ENCODE data around the gene CAMTA1.

Gene CAMTA1

GRCh38 chr1:7458946-7459345 lies 673.7 kb downstream of the CAMTA1 start:
- Histone ChIP-seq H3K27me3 (ENCODE audit: insufficient read depth, low read length, poor library complexity) (peaks cover 3% of the 10 kb centered on the region), H3K79me2 (ENCODE audit: insufficient read depth, low read length) (no peaks in the 10 kb centered on the region), H3K9me3 (ENCODE audit: insufficient read depth, low read length, severe bottlenecking) (no peaks in the 10 kb centered on the region), H3K4me3 (ENCODE audit: low read depth in 1 of 2, low read length in 2 of 2) (no peak overlapping the region), H3K36me3 (ENCODE audit: insufficient read depth, low read length) (no peaks in the 10 kb centered on the region), H4K20me1 (ENCODE audit: insufficient read depth, low read length) (no peaks in the 10 kb centered on the region; the same call in 1 of the 2 replicates), H2AFZ (ENCODE audit: low read depth, low read length) (no peak overlapping the region), H3K9ac (ENCODE audit: low read depth, low read length) (no peak overlapping the region), H3K27ac (ENCODE audit: low read length) (no peak overlapping the region), H3K4me1 (ENCODE audit: insufficient read depth, low read length) (no peaks in the 10 kb centered on the region), H3K4me2 (ENCODE audit: insufficient read depth, low read length) (no peak overlapping the region)
- no peak for DNase-seq
- no peak for ATAC-seq (ENCODE audit: insufficient read depth, low read depth)
- TF ChIP-seq CTCF (IDR thresholded peaks at IDR 0.05; ENCODE audit: borderline replicate concordance, extremely low read depth, low read length, poor library complexity, severe bottlenecking), result no peak
- no peak for TF ChIP-seq EZH2 (IDR thresholded peaks at IDR 0.05; ENCODE audit: borderline replicate concordance, low read depth, low read length, severe bottlenecking)

DNA sequence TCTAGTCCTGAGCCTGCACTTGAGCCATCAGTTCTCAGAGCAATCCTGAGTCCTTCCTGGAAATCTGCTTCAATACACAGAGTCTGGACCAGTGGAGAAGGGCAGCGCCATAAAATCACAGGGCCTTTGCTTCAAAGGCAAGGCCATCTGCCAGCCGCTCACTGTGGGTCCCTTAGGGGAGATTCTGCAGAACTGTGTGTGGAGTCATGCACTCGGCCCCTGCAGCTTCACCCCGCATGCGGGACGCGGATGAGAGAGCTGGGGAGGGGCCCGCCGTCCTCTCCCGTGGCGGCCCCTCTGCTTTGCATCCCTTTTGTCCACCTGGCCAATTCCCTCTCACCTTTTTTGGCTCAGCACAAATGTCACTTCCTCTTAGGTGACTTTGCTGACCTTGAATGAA lies 674.7 kb downstream of the CAMTA1 start:
- no peak for TF ChIP-seq EZH2 (IDR thresholded peaks at IDR 0.05; ENCODE audit: borderline replicate concordance, low read depth, low read length, severe bottlenecking)
- no peak for TF ChIP-seq CTCF (IDR thresholded peaks at IDR 0.05; ENCODE audit: borderline replicate concordance, extremely low read depth, low read length, poor library complexity, severe bottlenecking)
- H3K4me3 ChIP-seq (ENCODE audit: low read depth in 1 of 2, low read length in 2 of 2), result no peak overlapping the region
- H2AFZ ChIP-seq (ENCODE audit: low read depth, low read length), result no peak overlapping the region
- H3K27me3 ChIP-seq (ENCODE audit: insufficient read depth, low read length, poor library complexity), result peaks cover 3% of the 10 kb centered on the region
- no peaks in the 10 kb centered on the region; the same call in 1 of the 2 replicates for H4K20me1 ChIP-seq (ENCODE audit: insufficient read depth, low read length)
- no peak for ATAC-seq (ENCODE audit: insufficient read depth, low read depth)
- no peak overlapping the region for H3K27ac ChIP-seq (ENCODE audit: low read length)
- H3K9ac ChIP-seq (ENCODE audit: low read depth, low read length), result no peak overlapping the region
- no peaks in the 10 kb centered on the region for H3K36me3 ChIP-seq (ENCODE audit: insufficient read depth, low read length)
- H3K9me3 ChIP-seq (ENCODE audit: insufficient read depth, low read length, severe bottlenecking), result no peaks in the 10 kb centered on the region
- no peak overlapping the region for H3K4me2 ChIP-seq (ENCODE audit: insufficient read depth, low read length)
- no peaks in the 10 kb centered on the region for H3K4me1 ChIP-seq (ENCODE audit: insufficient read depth, low read length)
- H3K79me2 ChIP-seq (ENCODE audit: insufficient read depth, low read length), result no peaks in the 10 kb centered on the region
- DNase-seq, result no peak

DNA sequence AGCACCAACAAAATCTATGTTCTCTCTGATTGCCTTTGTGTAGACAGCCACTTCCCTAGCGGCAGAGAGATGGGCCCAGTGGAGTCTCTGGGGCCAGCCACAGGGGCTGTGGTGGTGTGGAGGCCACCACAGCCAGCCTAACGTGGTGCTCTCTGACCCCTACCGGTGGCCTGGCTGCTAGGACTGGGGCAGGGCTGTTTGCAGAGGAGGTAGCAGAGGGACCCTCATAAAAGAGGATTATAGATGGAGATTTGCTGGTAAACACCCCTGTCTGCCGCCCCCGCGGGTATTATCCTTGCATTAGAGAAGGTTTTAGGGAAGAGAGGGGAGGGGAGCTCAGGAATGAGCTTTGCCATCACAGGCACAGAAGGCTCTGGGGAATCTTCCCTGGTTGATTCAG lies 675.6 kb downstream of the CAMTA1 start:
- no peaks in the 10 kb centered on the region for H3K4me1 ChIP-seq (ENCODE audit: insufficient read depth, low read length)
- no peaks in the 10 kb centered on the region for H3K36me3 ChIP-seq (ENCODE audit: insufficient read depth, low read length)
- no peak overlapping the region for H3K4me3 ChIP-seq (ENCODE audit: low read depth in 1 of 2, low read length in 2 of 2)
- no peak overlapping the region for H3K9ac ChIP-seq (ENCODE audit: low read depth, low read length)
- H3K27ac ChIP-seq (ENCODE audit: low read length), result no peak overlapping the region
- no peaks in the 10 kb centered on the region for H3K79me2 ChIP-seq (ENCODE audit: insufficient read depth, low read length)
- ATAC-seq (ENCODE audit: insufficient read depth, low read depth), result no peak
- no peak overlapping the region for H2AFZ ChIP-seq (ENCODE audit: low read depth, low read length)
- no peak overlapping the region for H3K4me2 ChIP-seq (ENCODE audit: insufficient read depth, low read length)
- no peak for TF ChIP-seq CTCF (IDR thresholded peaks at IDR 0.05; ENCODE audit: borderline replicate concordance, extremely low read depth, low read length, poor library complexity, severe bottlenecking)
- no peak for TF ChIP-seq EZH2 (IDR thresholded peaks at IDR 0.05; ENCODE audit: borderline replicate concordance, low read depth, low read length, severe bottlenecking)
- no peaks in the 10 kb centered on the region for H3K9me3 ChIP-seq (ENCODE audit: insufficient read depth, low read length, severe bottlenecking)
- DNase-seq, result no peak
- peaks cover 3% of the 10 kb centered on the region for H3K27me3 ChIP-seq (ENCODE audit: insufficient read depth, low read length, poor library complexity)
- no peaks in the 10 kb centered on the region; the same call in 1 of the 2 replicates for H4K20me1 ChIP-seq (ENCODE audit: insufficient read depth, low read length)

DNA sequence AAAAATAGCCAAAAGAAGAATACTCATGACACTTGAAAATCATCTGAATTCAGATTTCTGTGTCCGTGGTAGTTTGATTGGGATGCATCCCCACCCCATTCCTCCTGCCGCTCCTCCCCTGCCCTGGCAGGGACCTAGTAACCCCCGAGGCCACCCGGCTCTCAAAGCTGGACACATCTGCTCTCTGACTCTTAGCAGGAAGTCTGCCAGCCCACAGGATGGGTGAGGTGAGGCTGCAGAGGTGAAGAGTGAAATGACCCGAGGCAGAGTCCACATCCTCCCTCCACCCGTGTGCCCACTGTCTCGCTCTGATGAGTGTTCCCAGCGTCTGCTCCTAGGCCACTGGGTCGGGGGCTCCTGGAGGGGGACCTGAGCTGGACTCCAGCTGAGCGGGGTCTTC lies 677.4 kb downstream of the CAMTA1 start:
- peaks cover 3% of the 10 kb centered on the region for H3K27me3 ChIP-seq (ENCODE audit: insufficient read depth, low read length, poor library complexity)
- no peak overlapping the region for H3K4me2 ChIP-seq (ENCODE audit: insufficient read depth, low read length)
- no peak overlapping the region for H3K27ac ChIP-seq (ENCODE audit: low read length)
- no peak overlapping the region for H3K9ac ChIP-seq (ENCODE audit: low read depth, low read length)
- no peak overlapping the region for H2AFZ ChIP-seq (ENCODE audit: low read depth, low read length)
- H3K36me3 ChIP-seq (ENCODE audit: insufficient read depth, low read length), result no peaks in the 10 kb centered on the region
- ATAC-seq (ENCODE audit: insufficient read depth, low read depth) (no peak), DNase-seq (no peak)
- H3K4me3 ChIP-seq (ENCODE audit: low read depth in 1 of 2, low read length in 2 of 2), result no peak overlapping the region
- H4K20me1 ChIP-seq (ENCODE audit: insufficient read depth, low read length), result peaks cover under 1% of the 10 kb centered on the region; the same call in 1 of the 2 replicates
- no peaks in the 10 kb centered on the region for H3K79me2 ChIP-seq (ENCODE audit: insufficient read depth, low read length)
- TF ChIP-seq EZH2 (IDR thresholded peaks at IDR 0.05; ENCODE audit: borderline replicate concordance, low read depth, low read length, severe bottlenecking) (no peak), CTCF (IDR thresholded peaks at IDR 0.05; ENCODE audit: borderline replicate concordance, extremely low read depth, low read length, poor library complexity, severe bottlenecking) (no peak)
- no peaks in the 10 kb centered on the region for H3K9me3 ChIP-seq (ENCODE audit: insufficient read depth, low read length, severe bottlenecking)
- H3K4me1 ChIP-seq (ENCODE audit: insufficient read depth, low read length), result no peaks in the 10 kb centered on the region

Data from DND-41 (cell line).